Activated naive CD4-positive, alpha-beta T cell treated with anti-CD3 and anti-CD28 coated beads, Interleukin-2, amount 10 ng/mL, durations not matched to agents 5 hours and 36 hours (primary cell): ENCODE measurements around the gene FMOD. TPM values are rescaled to one million over a fixed set of nuclear protein-coding genes. Genes with fewer than 3 reads are reported as not detected.

ENCODE experiments used
- total RNA-seq, 2 experiments: library from RNA; stranded (reverse); gene quantifications; one replicate each; pipeline ENCODE4 v1.2.3, GENCODE V29; 2021

FMOD gene
- under 1 TPM; 0.12 to 0.40 TPM for total RNA-seq

DNA sequence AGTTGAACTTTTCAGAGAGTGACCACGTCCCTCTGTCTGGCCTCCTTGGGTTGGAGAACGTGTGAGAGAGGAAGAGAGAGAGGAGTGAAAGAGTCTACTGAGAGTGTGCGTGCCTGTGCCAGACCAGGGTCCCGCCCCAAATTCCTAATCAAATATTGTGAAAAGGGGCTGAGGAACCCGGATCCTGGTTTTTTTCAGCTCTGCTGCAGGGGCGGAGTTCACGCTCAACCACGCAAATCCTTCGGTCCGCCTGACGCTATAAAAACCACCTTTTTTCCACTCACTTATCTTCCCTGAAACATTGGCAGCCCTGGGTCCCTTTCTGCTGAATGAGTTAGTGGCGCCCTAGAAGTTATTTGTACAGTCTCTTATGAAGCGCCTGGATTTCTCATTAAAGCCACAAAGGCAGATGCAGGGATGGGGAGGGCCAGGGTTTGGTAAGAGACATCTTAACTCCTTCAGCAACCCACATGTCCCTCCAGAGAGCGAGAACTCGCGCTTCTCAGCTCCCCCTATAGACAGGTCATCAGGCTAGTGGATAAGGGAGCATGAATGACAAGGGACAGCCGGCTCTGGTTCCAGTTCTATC, at the start of gene FMOD:
TSS of gene FMOD (minus strand) at position 86 of the 589 bp plus-strand sequence. CDS start 2,852 bp downstream, outside the sequence.

DNA sequence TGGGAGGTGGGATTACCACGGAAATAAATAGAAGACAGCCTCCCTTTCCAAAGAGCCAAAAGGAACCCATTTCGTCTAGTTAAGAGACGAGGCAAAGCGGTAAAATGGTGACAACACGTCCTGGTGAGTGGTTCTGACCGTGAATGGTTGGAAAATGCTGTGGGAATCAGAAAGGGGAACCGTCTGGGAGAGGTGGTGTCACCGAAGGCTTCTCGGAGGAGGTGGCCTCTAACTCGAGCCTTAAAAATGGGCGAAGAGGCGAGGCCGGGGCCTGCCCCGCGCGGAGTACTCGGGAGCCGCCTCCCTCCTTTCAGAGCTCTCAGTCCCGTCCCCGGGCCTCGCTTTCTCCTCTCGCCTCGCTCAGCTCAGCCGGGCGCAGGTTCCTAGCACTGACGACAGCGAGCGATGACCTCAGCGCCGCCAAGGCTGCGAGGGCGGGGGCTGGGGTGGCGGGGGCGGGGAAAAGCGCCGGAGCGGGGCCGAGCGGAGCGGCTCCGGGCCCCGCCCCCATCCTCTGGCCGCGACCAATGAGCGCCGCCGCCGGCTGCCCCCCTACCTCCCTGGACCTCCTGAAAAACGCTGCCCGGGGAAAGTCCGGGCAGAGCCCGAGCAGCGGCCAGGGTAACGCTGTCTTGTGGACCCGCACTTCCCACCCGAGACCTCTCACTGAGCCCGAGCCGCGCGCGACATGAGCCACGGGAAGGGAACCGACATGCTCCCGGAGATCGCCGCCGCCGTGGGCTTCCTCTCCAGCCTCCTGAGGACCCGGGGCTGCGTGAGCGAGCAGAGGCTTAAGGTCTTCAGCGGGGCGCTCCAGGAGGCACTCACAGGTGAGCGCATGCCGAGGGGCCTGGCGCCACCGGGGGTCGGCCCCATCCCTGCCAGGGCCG, 45.8 kb downstream of the FMOD start, which contains the start of gene BTG2:
TSS of gene BTG2 (plus strand) at position 601 of the 890 bp plus-strand sequence. CDS start at position 689, 88 bp downstream.

Other genes with a start within 250 kb of the FMOD start
- gene ADORA1, start 223.4 kb downstream of the FMOD start, total RNA-seq = not detected
- not detected for gene MYBPH, start 175.3 kb downstream of the FMOD start, total RNA-seq
- not detected for gene CHI3L1, start 164.4 kb downstream of the FMOD start, total RNA-seq
- under 1 TPM; 0.19 to 0.81 TPM for gene CHIT1, start 121.4 kb downstream of the FMOD start, total RNA-seq
- gene BTG2, start 45.6 kb downstream of the FMOD start, total RNA-seq = 100 to 1,000 TPM; 102 to 105 TPM
- gene PRELP, start 124.7 kb upstream of the FMOD start, total RNA-seq = not detected
- not detected for gene OPTC, start 143.0 kb upstream of the FMOD start, total RNA-seq